NK-92 treated with Interleukin-12 subunit alpha and Interleukin-12 subunit beta, amount 100 ng/mL, for 24 hours (cell line): ENCODE measurements around the gene KANSL3.
"Not testable (repeated sequence)": the region's sequence is repeated elsewhere in the genome, so short reads cannot be mapped to it uniquely, and the experiment has no call there.

Source experiments
- DNase-seq: peaks from one replicate; lab custom pipeline; 2025; lab: John Stamatoyannopoulos, UW

The KANSL3 gene

DNA sequence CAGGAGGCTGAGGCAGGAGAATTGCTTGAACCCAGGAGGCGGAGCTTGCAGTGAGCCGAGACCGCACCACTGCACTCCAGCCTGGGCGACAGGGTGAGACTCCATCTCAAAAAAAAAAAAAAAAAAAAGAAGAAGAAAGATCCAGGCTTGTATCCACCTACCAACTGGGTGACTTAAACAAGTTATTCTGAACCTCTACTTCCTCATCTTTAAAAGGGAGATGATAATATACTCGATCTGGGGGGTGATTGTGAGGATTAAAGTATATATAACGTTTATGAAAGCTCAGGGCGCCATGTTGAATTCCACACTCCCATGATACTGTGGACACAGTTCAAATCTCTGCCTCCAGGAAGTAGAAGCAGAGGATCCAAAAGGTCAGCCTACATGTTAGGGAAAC is 16.7 kb upstream of the KANSL3 start:
- not testable (repeated sequence) for DNase-seq

DNA sequence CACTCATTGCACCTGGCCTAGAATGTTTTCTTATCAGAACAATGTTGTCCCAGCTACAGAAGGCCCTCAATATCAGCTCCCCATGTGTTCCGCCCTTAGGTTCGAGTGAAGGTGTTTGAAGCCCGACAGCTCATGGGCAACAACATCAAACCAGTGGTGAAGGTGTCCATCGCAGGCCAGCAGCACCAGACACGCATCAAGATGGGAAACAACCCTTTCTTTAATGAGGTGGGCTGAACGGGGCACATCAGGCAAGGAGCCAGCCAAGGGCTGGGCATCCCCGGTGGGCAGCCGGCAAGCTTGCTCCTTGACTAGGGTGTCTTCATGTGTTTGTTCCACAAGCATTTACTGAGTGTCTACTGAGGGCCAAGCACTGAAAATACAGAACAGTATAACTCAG is 13.7 kb upstream of the KANSL3 start:
- no peak for DNase-seq

DNA sequence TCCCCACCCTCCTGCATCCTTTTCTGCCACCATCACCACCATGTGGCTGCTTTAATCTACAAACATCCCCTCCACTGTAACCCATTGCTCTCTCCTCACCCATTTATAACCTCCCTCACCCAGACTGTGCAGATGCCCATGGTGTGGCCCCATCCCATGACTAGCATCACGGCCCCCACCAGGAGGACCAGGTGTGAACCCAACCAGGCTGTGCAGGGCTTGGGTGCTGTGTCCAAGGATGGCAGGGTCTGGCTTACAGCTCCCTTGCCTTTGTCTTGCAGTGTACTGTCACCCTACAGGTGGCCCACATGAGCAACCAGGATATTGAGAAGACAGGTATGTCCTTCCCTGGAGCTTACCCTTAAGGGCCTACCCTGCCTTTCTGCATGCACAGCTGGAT is 11.2 kb upstream of the KANSL3 start:
- no peak for DNase-seq

DNA sequence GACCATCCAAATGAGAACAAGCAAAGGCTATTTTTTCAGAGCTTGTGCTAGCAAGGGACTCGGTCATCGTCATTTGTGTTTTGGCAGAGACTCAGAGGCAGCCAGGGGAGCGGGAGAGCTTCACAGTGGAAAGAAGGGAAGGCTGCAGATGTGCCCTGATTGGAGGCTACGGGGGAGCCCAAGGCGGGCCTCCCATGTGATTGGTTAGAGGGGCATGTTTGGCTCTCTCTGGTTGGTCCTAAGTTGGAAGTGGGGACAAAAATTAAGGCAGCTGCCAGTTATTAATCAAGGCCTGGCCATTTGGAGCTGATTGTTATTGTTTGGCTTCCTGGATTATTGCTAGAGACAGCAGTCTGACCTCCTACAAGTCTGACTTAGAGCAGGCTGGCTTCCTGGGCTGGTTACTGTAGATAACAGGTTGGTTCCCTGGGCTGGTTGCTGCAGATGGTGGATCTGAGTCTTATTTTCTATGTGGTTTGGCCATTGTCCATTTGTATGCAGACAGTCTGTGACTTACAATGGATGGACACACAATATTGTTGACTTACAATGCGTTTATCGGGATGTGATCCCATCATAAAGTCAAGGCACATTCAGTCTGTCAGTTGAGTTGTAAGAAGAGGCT is 10.3 kb upstream of the KANSL3 start:
- DNase-seq: no peak

DNA sequence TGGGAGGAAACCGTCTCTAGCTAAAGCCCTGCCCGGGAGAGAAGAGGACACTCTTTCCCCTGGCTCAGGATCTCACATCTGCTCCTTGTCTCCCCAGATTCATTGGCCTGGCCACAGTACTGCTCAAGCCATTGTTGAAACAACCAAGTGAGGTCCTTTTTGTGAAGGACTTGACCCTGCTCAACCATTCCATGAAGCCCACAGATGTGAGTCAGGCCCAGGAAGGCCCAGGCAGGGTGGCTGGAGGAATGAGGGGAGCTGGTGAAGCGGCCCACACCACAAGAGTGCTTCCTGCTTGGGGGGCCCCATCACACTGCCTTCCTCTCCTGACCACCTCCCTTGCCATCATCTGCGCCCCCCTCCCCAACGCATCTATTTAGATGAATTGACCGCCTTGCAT is 9.6 kb upstream of the KANSL3 start:
- no peak for DNase-seq

DNA sequence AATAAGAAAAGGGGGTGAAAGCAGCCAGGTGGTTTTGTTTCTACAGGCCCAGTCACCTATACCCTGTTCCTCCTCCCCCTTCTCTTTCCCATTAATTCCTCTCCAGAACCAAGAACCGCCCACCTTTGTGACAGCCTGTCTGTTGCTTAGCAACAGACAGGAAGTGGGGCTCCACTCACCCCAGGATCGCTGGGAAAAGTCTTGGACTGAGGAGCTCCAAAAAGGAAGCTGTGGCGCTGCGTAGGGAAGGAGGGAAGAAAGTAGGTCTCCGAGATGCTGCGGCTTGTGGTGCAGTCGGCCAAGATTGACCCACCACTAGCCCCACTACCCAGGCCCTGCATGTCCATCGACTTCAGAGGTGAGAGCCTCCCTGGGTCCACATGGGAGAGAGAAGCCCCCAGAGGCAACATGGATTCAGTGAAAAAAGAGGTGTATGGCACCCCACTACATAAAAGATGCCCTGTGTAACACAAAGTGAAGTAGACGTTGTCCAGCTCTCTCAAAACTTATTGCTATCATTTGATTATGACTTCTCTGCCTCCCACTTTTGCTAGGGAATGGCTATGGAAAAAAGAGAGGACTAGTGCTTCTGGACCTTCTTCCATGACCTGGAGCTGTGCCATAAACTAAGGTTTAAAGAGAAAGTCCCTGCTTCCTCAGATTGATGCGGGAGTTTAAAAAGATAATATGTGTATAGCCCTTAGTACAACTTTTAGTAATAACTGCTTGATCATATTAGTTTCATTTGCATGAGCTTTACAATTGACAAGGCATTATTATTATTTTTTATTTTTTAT is 4.7 kb upstream of the KANSL3 start, which contains the start of gene FER1L5:
TSS of gene FER1L5 (plus strand) at position 201 of the 797 bp plus-strand sequence. CDS start at position 274, 73 bp downstream.
- DNase-seq: no peak

DNA sequence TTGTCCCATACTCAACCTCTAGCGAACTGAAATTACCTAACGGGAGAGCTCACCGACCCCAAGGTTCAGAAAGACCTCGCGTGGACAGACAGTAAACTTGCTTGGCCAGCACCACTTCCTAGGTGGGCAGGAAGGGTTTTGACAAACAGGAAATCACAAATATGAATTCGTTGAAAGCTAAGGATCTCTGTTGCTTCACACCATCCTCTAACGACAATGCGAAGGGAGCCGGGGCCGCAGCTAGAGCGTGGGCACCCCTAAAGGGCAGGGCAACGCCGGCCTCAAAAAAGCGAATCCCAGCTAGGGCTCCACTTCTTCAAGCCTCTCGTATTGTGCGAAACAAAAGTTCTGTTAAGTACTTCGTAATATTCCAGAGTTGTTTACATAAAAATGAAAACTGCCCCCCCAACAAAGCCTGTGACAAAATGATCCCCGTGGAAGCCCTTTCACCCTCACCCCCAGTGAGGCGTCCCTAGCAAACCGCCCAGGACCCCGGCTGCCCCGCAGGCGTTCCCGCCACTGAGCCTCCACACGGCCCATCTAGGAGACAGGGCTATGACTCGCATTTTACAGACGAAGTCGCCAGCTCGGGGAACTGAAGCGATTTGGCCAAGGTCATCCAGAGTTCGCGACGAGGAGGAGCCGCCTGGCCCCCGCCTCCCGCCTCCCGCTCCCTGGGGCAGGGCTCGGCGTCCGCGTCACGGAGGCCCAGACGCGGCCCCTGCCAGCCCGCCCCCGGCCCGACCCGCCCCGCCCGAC is 548 bp downstream of the KANSL3 start:
- DNase-seq: peak; percentile 68

DNA sequence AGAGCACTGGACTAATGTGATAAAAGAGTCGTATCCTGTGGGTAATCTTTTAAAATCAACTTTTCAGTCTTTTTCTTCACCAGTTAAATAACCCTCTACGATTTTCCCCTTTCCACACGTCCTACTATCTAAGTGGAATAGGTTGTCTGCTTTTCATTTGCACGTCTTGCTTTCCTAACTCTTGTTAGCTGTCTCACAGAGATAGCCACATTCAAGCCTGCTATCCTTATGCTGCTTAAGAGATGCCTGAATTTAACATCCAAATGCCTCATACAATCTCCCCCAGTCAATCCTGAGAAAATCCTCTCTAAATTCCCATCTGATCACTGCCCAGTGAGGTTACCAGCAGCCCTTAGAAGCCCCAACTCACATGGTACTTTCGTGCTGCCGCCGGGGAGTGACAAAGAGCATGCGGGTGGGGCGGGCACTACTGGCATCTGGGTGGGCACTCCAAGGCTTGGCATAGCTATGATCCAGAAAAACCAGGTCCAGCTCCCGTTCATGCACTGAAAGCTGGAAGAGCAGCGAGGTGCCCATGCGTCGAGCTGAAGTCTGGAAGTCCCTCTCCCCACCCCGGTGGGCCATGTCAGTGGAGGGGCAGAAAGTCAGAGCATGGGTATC is 1.5 kb downstream of the KANSL3 start:
- DNase-seq: no peak

DNA sequence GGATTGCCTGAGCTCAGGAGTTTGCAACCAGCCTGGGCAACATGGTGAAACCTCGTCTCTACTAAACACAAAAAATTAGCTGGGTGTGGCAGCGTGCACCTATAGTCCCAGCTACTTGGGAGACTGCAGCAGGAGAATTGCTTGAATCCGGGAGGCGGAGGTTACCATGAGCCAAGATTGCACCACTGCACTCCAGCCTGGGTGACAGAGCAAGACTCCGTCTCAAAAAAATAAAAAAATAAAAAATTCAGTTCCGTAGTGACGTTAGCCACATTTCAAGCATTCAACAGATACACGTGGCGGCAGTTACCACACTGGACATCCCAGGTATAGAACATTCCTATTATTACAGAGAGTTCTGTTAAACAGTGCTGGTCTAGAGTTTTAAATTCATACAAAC is 4.5 kb downstream of the KANSL3 start:
- no peak for DNase-seq

DNA sequence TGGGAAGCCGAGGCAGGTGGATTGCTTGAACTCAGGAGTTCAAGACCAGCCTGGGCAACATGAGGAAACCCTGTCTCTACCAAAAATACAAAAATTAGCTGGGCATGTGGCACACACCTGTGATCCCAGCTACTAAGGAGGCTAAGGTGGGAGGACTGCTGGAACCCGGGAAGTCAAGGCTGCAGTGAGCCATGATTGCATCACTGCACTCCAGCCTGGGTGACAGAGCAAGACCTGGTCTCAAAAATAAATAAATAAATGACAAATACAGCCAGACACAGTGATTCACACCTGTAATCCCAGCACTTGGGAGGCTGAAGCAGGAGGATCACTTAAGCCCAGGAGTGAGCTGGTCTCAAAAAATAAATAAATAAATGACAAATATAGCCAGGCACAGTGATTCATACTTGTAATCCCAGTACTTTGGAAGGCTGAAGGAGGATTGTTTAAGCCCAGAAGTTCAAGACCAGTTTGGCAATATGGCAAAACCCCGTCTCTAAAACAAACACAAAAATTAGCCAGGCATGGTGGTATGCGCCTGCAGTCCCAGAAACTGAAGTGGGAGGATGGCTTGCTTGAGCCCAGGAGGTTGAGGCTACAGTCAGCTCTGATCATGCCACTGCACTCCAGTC is 6.2 kb downstream of the KANSL3 start:
- no peak for DNase-seq

DNA sequence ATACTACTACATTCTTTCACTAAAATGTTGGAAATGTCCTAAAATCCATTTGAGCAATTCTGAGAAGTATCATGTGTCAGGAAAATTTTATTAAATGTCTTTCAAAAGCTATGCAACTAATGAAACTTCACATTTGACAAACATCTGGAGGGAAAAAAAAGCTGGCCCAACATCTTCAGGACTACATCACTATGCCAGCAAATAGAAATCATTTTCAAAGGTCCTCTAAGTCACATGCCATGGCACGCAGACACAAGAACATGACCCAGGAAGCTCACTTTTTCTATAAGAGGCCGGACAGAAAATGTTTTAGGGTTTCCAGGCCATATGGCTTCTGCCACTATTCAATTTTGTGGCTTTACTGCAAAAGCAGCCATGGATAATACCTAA is 11.6 kb downstream of the KANSL3 start:
- no peak for DNase-seq

DNA sequence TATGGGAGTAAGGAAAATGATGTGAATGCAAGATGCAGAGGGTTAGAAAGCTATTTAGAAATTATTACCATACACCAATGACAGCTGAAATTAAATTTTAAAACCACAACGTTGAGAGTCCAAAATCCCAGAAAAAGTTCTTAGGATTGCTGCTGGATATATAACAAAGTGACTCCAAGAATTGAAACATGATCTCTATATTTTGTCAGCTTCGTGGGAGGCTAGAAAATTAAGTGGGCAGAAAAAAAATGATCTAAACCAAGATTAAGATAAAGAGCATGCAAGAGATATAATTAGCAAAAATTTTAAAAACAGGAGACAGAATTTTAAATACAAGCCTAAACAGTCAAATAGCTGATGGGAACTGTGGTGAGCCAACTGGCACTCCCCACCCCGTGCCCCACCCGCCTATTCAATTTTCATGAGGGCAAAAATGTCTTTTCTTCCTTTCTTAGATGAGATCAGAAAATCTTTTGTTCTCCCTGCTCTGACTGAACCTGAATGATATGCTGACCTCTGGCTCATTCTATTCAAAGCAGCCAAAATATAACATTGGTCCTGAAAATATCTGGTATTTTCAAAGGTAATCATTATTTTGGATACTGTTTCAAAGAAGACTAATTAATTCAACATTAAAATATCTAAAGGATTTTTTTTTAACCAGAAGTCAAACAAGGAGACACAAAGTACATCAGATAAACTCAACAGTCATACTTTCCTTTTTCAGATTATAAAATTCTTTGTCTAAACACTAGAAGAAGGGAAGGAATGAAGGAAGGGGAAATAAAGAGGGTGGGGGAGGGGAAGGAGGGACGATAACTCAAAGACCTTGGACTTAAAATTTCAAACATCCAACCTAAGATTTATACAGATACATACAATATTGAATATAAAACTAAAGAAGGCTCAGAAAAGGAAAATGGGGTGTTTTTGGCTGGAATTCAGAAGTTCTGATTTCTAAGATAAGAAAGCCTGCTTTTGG is 12.2 kb downstream of the KANSL3 start:
- DNase-seq: no peak

DNA sequence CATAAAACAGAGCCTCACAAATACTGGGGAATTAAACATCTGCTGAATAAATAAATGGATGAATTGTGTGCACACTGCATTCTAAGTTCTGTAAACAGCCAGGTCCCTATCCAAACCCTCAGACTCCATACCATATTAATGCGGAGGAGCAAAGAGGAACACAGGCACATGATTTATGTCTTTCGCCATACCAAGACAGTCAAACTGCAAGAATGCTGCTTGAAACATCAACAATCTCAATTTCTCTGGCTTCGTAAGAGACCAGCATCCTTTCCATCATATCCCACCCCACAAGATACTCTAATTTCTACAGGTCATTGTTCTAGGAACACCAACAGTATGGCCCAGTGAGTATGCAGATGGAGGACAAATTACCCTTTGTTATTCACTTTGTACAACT is 15.0 kb downstream of the KANSL3 start:
- DNase-seq: no peak

DNA sequence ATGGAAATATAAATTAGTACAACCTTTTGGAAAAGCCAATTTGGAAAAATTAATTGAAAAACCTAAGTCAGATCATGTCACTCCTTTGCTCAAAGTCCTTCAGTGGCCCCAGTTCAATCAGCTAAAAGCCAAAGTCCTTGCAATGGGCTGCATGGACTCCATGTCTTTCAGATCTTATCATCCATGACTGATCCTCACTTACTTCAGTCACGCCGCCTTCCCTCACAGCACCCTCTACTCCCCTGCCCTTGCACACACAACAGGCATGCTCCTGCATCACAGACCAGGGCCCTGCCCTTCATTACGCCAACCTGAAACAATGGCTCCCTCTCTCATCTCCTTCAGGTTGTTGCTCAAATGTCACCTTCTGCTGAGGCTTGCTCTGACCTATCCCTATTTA is 15.6 kb downstream of the KANSL3 start:
- no peak for DNase-seq

DNA sequence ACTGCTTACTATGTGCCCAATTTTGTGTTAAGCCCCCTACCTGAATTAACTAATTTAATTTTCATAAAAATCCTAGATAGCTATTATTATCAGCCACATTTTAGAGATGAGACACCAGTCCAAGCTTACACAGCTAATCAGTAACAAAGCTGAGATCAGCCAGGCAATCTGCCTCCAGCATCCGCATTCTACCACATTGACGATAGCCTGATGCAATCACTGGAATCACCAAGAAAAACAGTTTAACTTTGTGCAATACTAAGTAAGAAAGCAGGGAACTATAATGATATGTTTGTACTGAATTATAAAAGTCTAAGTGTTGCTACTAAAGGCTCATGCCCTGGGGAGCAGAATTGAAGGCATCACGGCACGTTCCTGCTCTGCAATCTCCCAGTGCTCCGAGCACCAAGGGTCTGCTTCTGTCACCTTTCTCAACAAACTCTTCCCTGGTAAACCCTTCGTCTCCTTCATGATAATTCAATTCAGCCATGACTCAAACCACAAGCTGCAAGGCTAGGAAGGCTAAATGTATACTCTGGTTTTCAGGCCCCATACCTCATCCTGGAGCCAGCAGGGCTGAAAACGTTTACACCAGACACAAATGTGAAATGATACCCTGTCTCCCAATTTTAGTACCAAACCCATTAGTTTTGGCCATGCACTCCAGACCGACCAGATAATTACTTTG is 19.4 kb downstream of the KANSL3 start:
- DNase-seq: no peak

DNA sequence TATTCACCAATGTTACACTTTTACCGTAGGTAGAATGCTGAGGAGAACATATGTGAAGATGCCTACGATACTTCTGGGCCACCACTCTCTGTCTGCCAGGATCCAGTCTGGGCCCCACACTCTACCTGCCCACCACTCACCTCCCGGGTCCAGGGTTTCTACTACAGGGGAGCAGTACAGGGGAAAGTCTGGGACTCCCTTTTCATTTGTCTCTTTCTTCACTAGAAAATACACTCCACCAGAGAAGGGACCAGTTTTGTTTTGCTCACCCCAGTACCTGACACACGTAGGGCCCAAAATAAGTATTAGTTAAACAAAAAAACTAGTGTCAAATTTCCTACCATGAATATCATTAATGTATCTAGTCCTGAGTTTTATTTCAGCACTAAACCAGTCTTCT is 21.1 kb downstream of the KANSL3 start:
- no peak for DNase-seq

DNA sequence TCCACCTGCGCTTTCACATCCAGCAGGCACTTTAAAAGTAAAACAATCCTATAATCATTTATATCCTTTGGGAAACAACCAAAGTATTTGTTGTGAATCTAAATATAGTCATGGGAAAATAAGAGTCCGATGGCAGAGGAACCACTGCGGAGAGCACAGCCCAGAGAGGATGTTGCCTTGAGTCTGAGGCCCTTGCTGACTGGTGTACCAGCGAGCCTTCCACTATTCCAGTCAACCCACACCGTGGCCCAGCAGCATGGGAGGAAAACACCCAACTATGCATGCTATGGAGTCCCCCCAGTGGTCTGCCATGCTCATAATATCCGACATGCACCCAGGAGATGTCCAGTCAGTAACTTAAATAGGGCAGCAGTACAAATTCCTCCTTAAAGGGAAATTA is 21.6 kb downstream of the KANSL3 start:
- no peak for DNase-seq

DNA sequence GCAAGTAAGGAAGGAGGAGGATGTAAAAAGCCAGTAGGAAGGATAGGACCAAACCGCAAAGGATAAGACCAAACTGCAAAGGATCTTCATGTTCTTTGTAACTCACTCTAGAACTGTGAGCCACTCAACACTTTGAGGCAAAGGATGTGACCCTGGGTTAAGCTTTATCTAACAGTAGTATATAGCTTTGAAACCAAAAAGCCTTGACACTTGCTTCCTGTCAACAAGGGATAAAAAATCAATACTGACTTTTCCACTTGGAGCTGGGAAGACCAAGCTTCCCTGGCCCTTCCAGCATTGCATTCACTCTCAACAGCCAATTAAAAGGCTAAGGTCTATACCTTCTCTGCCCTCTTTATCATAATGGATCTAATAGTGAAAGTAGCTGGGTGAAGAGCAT is 22.0 kb downstream of the KANSL3 start:
- DNase-seq: no peak

DNA sequence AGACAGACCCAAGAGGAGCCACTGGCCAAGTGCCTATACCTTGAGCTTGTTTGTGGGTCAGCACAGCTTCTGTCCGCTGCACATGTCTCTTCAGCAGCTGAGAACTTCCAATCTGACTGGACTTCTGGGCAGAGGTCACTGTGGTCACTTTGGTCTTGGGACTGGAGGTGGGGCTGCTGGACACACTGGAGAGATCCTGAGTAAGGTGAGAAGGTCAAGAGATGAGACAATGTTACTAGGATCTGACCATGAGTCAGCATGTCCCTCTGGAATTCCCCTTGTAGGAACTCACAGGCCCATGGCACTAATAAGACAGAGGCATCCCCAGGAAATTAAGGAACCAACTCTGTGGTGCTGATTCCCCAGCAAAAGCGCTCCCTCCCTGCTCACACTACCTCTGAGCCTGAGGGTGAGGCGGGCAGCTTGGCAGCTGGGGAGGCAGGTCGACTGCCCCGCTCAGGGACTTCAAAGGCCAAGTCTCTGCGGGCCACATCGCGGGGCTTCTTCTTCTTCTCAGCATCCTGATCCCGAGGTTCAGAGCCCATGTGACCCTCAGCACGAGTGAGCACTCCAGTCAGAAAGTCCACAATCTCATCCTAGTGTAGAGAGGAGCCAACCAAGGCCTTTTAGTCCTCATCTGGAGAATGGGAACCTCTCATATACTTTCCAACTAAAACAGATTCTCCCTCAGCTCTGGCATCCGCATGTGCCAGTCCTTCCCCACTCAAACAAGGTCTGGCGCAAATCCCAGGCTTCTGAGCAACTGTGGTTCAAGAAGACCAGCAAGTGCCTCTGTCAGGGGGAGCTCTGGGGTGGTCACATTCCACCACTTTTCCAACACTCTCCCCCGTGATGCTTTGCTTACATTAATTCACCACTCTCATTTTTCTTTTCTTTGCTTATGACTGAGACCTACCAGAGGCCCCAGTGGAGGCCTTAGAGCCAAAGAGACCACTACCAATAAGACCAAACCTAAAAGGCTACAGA is 29.4 kb downstream of the KANSL3 start:
- no peak for DNase-seq
